GM12891 (cell line): ENCODE measurements around the gene ABHD8.

Experiments used
- PAX5 ChIP-seq: IDR thresholded peaks from 2 replicates; pipeline ENCODE4 v1.6.1; 2011; ENCODE audit warnings: low read length, moderate library complexity, mild to moderate bottlenecking; ENCODE audit not compliant: insufficient read depth, severe bottlenecking
- POLR2A ChIP-seq: IDR thresholded peaks from 2 replicates; pipeline ENCODE4 v1.6.1; 2011; ENCODE audit warnings: low read depth, low read length, control low read depth
- POLR2AphosphoS5 ChIP-seq: IDR thresholded peaks from 2 replicates; pipeline ENCODE4 v1.6.1; 2011; ENCODE audit warnings: low read depth, low read length, control low read depth
- POU2F2 ChIP-seq: IDR thresholded peaks from 2 replicates; pipeline ENCODE4 v1.6.1; 2011; ENCODE audit warnings: low read depth, mild to moderate bottlenecking, control low read depth, low read length, moderate library complexity
- SPI1 ChIP-seq: IDR thresholded peaks from 2 replicates; pipeline ENCODE4 v1.6.1; 2011; ENCODE audit warnings: low read depth, low read length, control low read depth
- TAF1 ChIP-seq: IDR thresholded peaks from 2 replicates; pipeline ENCODE4 v1.6.1; 2011; ENCODE audit warnings: low read depth, low read length, control low read depth

DNA sequence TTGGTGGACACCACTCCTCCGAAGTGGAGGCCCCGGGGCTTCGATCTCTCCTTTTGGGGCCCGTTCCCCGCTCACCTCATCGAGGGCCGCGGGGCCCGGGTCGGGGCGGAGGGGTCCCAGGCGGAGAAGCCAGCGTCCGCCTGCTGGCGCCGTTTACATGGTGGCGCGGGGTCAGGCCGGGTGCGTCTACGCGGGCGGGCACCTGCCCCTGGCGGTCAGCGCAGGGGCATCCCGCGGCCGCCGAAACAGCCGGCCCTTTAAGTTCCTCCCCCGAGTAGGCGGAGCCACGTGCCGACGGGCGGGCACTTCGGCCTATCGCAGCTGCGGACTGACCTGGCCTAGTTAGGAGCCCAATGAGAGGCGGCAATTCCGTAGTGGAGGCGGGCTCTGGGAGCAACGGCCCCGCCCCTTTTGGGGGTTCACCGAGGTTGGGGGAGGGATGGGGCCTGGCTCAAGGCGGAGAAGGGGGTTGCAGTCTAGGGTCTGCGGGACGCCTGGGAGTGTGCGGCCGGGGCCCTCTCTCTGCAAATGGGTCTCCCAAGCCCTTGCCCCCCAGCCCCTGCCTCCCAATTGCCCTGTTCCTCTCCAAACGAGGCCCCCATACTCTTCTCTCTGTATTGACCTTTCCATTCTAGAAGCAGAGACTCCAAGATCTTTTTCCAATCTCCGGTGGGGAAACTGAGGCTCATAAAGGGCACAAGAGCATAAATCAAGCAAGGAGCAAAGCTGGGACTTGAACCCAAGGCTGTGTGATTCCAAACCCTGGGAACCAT is at the start of gene ABHD8:
- no peak for TF ChIP-seq POLR2AphosphoS5
- TF ChIP-seq PAX5, result no peak
- 0 out of 2 replicates have a peak, but pooled peaks have one; percentile 31 for TF ChIP-seq POLR2A
- TF ChIP-seq TAF1, result no peak
- TF ChIP-seq SPI1, result peak; percentile 51
- no peak for TF ChIP-seq POU2F2
